Psoas muscle (tissue), 8 donors: ENCODE data around the gene DNAH11. TPM values are rescaled to one million over a fixed set of nuclear protein-coding genes. Genes with fewer than 3 reads are reported as not detected.

Experiments
- ATAC-seq, 4 donors: fragments of 200-7000 bp; cut with Tn5 transposase; one replicate each; pipeline ENCODE4 v1.9.1; 2020; ENCODE audit warnings: moderate library complexity in 3 of 4, mild to moderate bottlenecking in 2 of 4
- DNase-seq, 2 donors: peaks; one replicate each; pipeline ENCODE4 v3.0.0-alpha.2; 2020
- H3K27ac ChIP-seq: fragments of 200-600 bp; one replicate; pipeline ENCODE4 v1.8.0; 2022
- H3K27me3 ChIP-seq, 3 donors: fragments of 200-600 bp in 1 of 3; one replicate each; pipeline versions ENCODE4 v1.6.1 to v1.8.0; 2013 to 2022; ENCODE audit warnings: low read length in 2 of 3, mild to moderate bottlenecking in 2 of 3, moderate library complexity in 1 of 3; ENCODE audit not compliant: insufficient read depth in 3 of 3
- H3K36me3 ChIP-seq, 2 donors: fragments of 200-600 bp in 1 of 2; one replicate each; pipeline versions ENCODE4 v1.6.1 to v1.8.0; 2013 to 2022; ENCODE audit warnings: low read depth in 1 of 2, mild to moderate bottlenecking in 1 of 2, moderate library complexity in 1 of 2; ENCODE audit not compliant: insufficient read depth in 1 of 2
- H3K4me1 ChIP-seq: fragments of 200-600 bp; one replicate; pipeline ENCODE4 v1.8.0; 2022
- H3K4me3 ChIP-seq: fragments of 200-600 bp; one replicate; pipeline ENCODE4 v1.8.0; 2022; ENCODE audit warnings: mild to moderate bottlenecking
- H3K9me3 ChIP-seq: fragments of 200-600 bp; one replicate; pipeline ENCODE4 v1.8.0; 2022
- CTCF ChIP-seq: fragments of 200-600 bp; IDR thresholded peaks from one replicate; pipeline ENCODE4 v1.8.0; 2022; ENCODE audit warnings: antibody characterized with exemption
- WGBS, 3 donors: extraction: QIAGEN DNeasy Blood & Tissue Kit; methylation state at CpG; one replicate each; pipeline versions ENCODE4 v1.1.6 to v1.1.7; 2013; 5-methylcytosine and 5-hydroxymethylcytosine counted together
- intact Hi-C, 2 donors: fragments of 100-400 bp; cut with DNase I; formaldehyde crosslinking; loops; one replicate each; pipeline versions ENCODE4 v1.11.0 to v1.14.2; 2022
- polyA plus RNA-seq, 3 donors: library from polyadenylated mRNA; stranded (reverse); fragments of 200-250 nt; gene quantifications; one replicate each; pipeline ENCODE4 v1.2.3, GENCODE V29; 2013
- total RNA-seq, 4 donors: library from RNA; stranded (reverse); fragmentation: NEBNext Ultra II Directional in 2 of 4; extraction: Animal tissue kit (Norgen Biotek cat#: 25700) in 2 of 4; gene quantifications; one replicate each; pipeline versions ENCODE4 v1.2.1 to v1.2.4, GENCODE V29; 2021 to 2023
- donor health status: healthy with polysubstance abuse.
- donor health status: DM: no; HTN: no; CAD: no; lungs with moderate emphysema.
- donor health status: Bipolar disorder and iron deficiency.
- donor health status: healthy.
- donor health status: DM: yes; HTN: yes; CAD: no.
- donor health status: DM: no; HTN: no; CAD: no.
- donor health status: DM: no; HTN: no; CAD: no.
- donor health status: DM: yes; HTN: yes; CAD: no.

DNAH11 gene
- total and polyA plus RNA-seq, 7 donors = 0.01 to 0.93 (median 0.28) TPM

- TF ChIP-seq CTCF = no peak
- H3K4me1 ChIP-seq = no peaks in the 10 kb centered on the region
- intact Hi-C loops = no loop called here
- no peak for DNase-seq
- H3K36me3 ChIP-seq = no peaks in the 10 kb centered on the region
- H3K27ac ChIP-seq = no peak overlapping the region
- H3K4me3 ChIP-seq = no peak overlapping the region
- H3K9me3 ChIP-seq = no peaks in the 10 kb centered on the region
- ATAC-seq = no peak
- 89 to 94% (median 93%) methylated on average over 3 of the region's 3 CpGs for WGBS, 3 donors
- no peaks in the 10 kb centered on the region for H3K27me3 ChIP-seq
These were observed 350.6 kb downstream of the DNAH11 start for GRCh38 chr7:21893401-21893800.

GRCh38 chr7:21898265-21898930 lies 355.6 kb downstream of the DNAH11 start:
- no peak for ATAC-seq
- H3K27ac ChIP-seq = no peak overlapping the region
- H3K27me3 ChIP-seq = no peaks in the 10 kb centered on the region
- no peak overlapping the region for H3K4me3 ChIP-seq
- DNase-seq = no peak
- intact Hi-C loops = no loop called here
- WGBS, 3 donors = 89 to 94% (median 94%) methylated on average over 17 of the region's 17 CpGs
- no peaks in the 10 kb centered on the region for H3K9me3 ChIP-seq
- H3K4me1 ChIP-seq = no peaks in the 10 kb centered on the region
- H3K36me3 ChIP-seq = peaks cover 2 to 29% of the 10 kb centered on the region in 2 donors
- no peak for TF ChIP-seq CTCF

- Histone ChIP-seq H3K27me3 (no peaks in the 10 kb centered on the region), H3K9me3 (no peaks in the 10 kb centered on the region), H3K4me3 (no peak overlapping the region), H3K27ac (no peak overlapping the region), H3K36me3 (peaks cover 2 to 60% of the 10 kb centered on the region in 2 donors), H3K4me1 (no peaks in the 10 kb centered on the region)
- 72 to 84% (median 81%) methylated on average over 5 of the region's 5 CpGs for WGBS, 3 donors
- no peak for TF ChIP-seq CTCF
- ATAC-seq (no peak), DNase-seq (no peak)
- intact Hi-C loops = no loop called here
These were observed 359.4 kb downstream of the DNAH11 start for GRCh38 chr7:21902240-21902639.

- H3K4me3 ChIP-seq = no peak overlapping the region
- peaks cover 2 to 66% of the 10 kb centered on the region in 2 donors for H3K36me3 ChIP-seq
- no peaks in the 10 kb centered on the region for H3K4me1 ChIP-seq
- no peak overlapping the region for H3K27ac ChIP-seq
- DNase-seq = no peak
- TF ChIP-seq CTCF = no peak
- no peaks in the 10 kb centered on the region for H3K9me3 ChIP-seq
- intact Hi-C loops = no loop called here
- 83 to 87% (median 84%) methylated on average over 14 of the region's 14 CpGs for WGBS, 3 donors
- no peak for ATAC-seq
- no peaks in the 10 kb centered on the region for H3K27me3 ChIP-seq
These were observed 360.4 kb downstream of the DNAH11 start for GRCh38 chr7:21903020-21903786.
